OCI-LY3 (cell line): Measurements from ENCODE around the gene CDO1.

Experiments
- CTCF ChIP-seq: fragments of 200-600, 300-600 bp; sonication (generic); IDR thresholded peaks from 2 replicates; pipeline ENCODE4 v1.5.1; 2014; ENCODE audit warnings: antibody characterized with exemption, low read length, low read depth
- EZH2phosphoT487 ChIP-seq: fragments of 200-600 bp; shearing (Covaris generic); IDR thresholded peaks from 2 replicates; pipeline ENCODE4 v1.6.1; 2018; ENCODE audit warnings: antibody characterized with exemption, mixed run types, low read depth

- no peak for TF ChIP-seq CTCF
- no peak for TF ChIP-seq EZH2phosphoT487
These were observed 6.5 kb downstream of the CDO1 start for GRCh38 chr5:115809946-115810345.
